GM19452 (cell line): ENCODE measurements around the gene CDK10.
"Not testable (repeated sequence)": the region's sequence is repeated elsewhere in the genome, so short reads cannot be mapped to it uniquely, and the experiment has no call there.

Experiments
- ATAC-seq: cut with Tn5 transposase; IDR thresholded peaks from one replicate; pipeline ENCODE4 v1.9.1; 2021; ENCODE audit not compliant: unreplicated experiment

The CDK10 gene, protein sequence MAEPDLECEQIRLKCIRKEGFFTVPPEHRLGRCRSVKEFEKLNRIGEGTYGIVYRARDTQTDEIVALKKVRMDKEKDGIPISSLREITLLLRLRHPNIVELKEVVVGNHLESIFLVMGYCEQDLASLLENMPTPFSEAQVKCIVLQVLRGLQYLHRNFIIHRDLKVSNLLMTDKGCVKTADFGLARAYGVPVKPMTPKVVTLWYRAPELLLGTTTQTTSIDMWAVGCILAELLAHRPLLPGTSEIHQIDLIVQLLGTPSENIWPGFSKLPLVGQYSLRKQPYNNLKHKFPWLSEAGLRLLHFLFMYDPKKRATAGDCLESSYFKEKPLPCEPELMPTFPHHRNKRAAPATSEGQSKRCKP

GRCh38 chr16:89686520-89687091 lies at the start of gene CDK10:
CDK10 (plus strand) TSS chr16:89686689; CDS start chr16:89686711, 22 bp downstream.
- peak; percentile 72 for ATAC-seq

DNA sequence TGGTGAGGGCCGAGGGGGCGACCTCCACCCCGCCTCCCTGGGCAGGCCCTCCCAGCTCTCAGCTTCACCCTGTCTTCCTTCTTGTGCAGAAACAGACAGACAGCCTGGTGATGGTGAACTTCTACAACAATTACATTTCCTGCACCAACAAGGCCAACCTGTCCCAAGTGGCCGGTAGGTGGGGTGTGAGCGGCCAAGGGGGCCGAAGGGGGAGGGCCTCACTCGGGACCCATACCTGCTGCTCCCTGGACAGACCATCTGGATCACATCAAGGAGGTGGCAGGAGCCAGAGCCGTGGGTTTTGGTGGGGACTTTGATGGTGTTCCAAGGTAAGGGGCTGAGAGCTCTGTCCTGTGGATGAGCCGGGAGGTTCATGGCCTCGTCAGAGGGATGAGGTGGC lies 49.1 kb upstream of the CDK10 start:
- no peak for ATAC-seq

DNA sequence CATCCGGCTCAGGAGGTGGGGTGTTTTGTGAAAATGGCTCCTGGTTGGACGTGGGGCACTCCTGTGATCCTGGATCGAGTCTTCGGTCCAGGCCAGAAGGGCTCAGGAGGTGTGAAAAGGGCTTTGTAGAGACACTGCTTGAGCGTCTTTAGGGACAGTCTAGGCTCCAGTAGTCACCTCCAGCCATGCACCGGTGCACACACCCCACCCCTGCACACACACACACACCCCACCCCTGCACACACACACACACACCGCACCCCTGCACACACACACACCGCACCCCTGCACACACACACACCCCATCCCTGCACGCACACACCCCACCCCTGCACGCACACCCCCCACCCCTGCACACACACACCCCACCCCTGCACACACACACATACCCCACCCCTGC lies 48.0 kb upstream of the CDK10 start:
- ATAC-seq = no peak

- no peak for ATAC-seq
Measured at GRCh38 chr16:89639385-89639784, 47.1 kb upstream of the CDK10 start.

- no peak for ATAC-seq
Measured at GRCh38 chr16:89641458-89642119, 44.9 kb upstream of the CDK10 start.

- ATAC-seq = no peak
Measured at GRCh38 chr16:89642574-89642973, 43.9 kb upstream of the CDK10 start.

GRCh38 chr16:89643769-89644300 lies 42.7 kb upstream of the CDK10 start:
- no peak for ATAC-seq

GRCh38 chr16:89645122-89645521 lies 41.4 kb upstream of the CDK10 start:
- no peak for ATAC-seq

DNA sequence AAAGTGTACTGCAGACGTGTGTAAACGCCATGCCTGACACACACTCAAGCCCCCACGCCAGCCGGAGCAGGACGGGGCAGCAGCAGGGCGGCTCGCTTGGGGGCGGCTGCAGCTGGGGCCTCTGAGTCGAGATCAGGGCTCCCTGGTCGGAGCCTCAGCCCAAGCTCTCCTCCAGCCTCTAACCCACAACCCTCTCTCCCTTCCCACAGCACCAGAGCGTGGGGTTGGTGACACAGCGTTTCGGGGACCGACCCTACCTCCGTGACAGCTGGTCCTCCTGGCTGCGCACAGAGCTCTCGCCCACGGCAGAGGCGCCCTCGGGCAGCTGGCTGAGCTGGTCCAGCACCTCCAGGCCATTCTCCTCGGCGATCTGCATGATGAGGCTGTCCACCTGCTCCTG lies 40.2 kb upstream of the CDK10 start:
- no peak for ATAC-seq

DNA sequence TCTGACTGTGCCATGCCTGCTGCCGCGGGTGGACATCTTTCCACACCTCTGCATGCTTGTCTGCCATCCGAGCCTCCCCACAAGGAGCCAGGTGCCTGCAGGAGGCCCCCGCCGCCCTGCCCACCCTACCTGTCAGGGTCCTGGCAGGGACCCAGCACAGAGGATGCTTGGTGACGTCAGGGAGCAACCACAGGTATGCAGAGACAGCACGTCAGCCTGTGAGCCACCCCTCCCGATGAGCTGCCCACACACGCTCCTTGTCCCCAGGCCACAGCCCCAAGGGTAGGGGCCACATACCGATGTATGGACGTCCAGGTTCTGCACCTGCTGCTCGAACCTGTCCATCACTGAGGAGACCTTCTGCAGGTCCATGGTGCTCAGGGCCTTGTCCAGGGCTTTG lies 39.6 kb upstream of the CDK10 start:
- ATAC-seq = no peak

DNA sequence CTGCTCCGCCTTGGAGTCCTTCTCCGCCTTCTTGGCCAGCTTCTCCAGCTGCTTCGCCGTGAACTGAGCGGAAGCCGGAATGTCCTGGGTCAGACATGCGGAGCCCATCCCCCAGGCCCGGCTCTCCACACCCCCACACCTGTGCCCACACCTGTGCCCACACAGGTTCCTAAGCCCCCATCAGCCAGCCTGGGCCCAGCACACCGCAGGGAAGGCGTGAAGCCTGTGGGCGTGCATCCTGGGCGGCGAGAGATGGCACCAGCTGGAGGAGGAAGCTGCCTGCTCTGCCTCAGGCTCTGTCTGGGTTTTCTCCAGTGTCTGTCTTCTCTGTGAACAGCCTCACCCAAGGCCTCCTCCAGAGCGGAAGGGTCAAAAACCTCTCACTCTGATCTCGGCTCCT lies 34.9 kb upstream of the CDK10 start:
- ATAC-seq = no peak

DNA sequence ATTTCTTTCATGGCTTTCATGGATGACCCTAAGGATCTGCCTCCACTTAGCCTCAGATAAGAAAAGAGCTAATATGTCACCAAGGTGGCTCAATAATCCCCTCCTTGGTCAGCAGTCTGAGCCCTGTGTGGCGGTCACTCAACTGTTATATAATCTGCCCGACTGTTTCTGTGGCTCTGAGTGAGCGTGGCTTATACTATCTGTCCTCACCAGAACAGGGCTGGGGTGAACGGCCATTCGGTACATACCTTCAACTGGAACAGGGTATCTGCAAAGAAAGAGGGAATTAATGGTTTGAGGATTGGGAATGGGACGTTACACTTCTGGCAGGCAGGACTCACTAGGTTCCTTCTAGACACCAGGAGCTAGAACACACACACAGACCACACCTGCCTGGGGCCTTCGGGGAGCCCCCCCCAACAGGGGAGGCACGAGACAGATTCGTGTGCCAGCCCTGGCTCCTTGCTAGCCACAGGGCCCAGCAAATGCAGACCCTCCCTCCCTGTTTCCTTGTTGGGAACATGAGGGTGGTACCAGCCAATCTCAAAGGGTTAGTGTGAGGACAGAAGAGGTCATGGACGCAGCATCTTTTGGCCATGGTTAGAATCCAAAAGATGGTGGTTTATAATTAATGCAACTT lies 32.7 kb upstream of the CDK10 start:
- no peak for ATAC-seq

GRCh38 chr16:89655062-89655643 lies 31.3 kb upstream of the CDK10 start:
- ATAC-seq = no peak

DNA sequence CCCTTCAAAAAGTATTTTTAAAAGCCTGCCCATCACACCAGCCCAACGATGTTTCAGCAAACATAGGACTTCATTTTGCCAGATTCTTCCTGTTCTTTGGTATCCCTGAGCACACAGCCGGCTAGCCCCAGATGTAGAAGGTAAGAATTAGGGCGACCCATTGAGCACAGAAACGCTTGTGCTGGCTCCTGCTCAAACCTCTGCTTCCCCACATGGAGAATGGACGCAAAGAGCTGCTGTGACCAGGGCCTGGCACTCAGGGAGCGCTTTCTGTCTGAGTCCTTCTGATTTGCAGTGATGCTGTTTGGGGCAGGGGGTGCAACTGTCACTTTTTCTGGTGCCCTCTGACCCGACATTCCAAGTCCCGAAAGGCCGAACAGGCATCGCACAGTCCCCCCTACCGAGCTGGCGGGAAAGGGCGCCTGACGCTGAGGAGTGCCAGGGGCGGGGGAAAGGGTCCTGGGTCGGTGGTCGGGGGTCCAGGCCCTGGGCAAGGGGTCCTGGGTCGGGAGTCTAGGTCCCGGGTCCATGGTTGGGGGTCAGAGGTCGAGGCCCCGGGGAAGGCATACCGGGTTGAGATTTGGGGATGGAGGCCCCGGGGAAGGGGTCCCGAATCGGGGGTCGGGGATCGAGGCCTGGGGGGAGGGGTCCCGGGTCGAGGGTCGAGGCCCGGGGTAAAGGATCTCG lies 29.9 kb upstream of the CDK10 start:
- no peak for ATAC-seq

DNA sequence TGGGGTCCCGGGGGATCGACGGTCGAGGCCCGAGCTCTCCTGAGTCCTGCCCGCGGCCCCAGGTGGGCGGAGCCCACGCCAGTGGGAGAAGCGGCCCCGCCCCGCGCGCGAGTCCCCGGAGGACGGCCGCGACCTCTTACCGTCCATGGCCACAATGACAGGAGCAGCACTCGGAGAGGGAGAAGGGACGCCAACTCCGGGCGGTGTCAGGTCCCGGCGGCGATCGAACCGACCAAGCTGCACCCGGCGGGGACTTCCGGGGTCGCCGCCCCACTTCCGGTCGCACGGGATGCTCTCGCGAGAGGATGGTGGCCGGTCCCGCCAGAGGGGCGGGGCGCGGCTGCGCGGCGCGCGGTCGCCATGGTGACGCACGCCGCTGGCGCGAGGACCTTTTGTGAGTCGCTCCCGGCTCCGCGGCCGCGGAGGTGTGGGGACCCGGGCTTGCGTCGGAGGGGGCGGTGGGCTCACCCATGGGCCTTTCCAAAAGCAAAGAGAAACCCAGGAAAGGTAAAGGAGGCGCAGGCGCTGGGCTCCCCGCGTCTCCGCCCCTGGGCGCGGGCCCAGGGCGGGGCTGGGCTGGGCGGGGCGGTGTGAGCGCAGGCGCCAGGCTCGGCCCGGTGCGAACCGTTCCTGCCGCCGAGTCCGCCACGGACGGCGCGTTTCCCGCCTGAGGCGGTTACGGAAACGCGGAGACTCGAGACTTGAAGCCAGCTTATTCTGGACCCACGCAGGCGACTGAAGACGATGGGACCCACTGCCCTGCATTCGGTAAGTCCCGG lies 28.9 kb upstream of the CDK10 start, which contains the start of the genes CHMP1A and SPATA33:
Gene CHMP1A, minus strand, starts transcription at position 267 of the 779 bp plus-strand sequence. Its CDS starts 120 bp downstream, at position 147.
Gene SPATA33, plus strand, starts transcription at position 395 of the 779 bp plus-strand sequence. Its CDS starts 76 bp downstream, at position 471.
- ATAC-seq = peak; percentile 90

- no peak for ATAC-seq
Measured at GRCh38 chr16:89658221-89658879, 28.1 kb upstream of the CDK10 start.

- no peak for ATAC-seq
Measured at GRCh38 chr16:89660146-89660545, 26.3 kb upstream of the CDK10 start.

GRCh38 chr16:89661215-89661614 lies 25.3 kb upstream of the CDK10 start:
- ATAC-seq = no peak

GRCh38 chr16:89664238-89664637 lies 22.3 kb upstream of the CDK10 start:
- not testable (repeated sequence) for ATAC-seq
